Prostate gland (tissue), 2 donors: Measurements from ENCODE around the gene CACNA1I.

Experiments used
- CTCF ChIP-seq, 4 experiments: fragments of 200-600 bp in 2 of 4; fragments of 450-650 bp in 2 of 4; sonication (generic) in 2 of 4; IDR thresholded peaks; 1 replicate in 3 of 4; 2 replicates in 1 of 4; pipeline ENCODE4 v1.5.1; 2016 to 2019; ENCODE audit warnings: antibody characterized with exemption in 4 of 4, mild to moderate bottlenecking in 2 of 4, moderate library complexity in 2 of 4
- POLR2A ChIP-seq: fragments of 450-650 bp; IDR thresholded peaks from one replicate; pipeline ENCODE4 v1.6.1; 2016; ENCODE audit warnings: antibody characterized with exemption, mild to moderate bottlenecking

- TF ChIP-seq POLR2A (no peak), CTCF (IDR thresholded peaks at IDR 0.05) (no peak)
Observed at GRCh38 chr22:39570665-39571064, at the start of gene CACNA1I.
